Measurements from ENCODE around the gene TMEM208. TPM values are rescaled to one million over a fixed set of nuclear protein-coding genes. Genes with fewer than 3 reads are reported as not detected.

Gene TMEM208
- polyA plus RNA-seq, 3 donors, result 34.2 to 48.7 (median 45.8) TPM

GRCh38 chr16:67202426-67202825 lies 24.5 kb upstream of the TMEM208 start:
- DNase-seq (ENCODE audit: extremely low read depth in 1 of 11, low read depth in 9 of 11, low spot score in 4 of 11), result no peak

DNA sequence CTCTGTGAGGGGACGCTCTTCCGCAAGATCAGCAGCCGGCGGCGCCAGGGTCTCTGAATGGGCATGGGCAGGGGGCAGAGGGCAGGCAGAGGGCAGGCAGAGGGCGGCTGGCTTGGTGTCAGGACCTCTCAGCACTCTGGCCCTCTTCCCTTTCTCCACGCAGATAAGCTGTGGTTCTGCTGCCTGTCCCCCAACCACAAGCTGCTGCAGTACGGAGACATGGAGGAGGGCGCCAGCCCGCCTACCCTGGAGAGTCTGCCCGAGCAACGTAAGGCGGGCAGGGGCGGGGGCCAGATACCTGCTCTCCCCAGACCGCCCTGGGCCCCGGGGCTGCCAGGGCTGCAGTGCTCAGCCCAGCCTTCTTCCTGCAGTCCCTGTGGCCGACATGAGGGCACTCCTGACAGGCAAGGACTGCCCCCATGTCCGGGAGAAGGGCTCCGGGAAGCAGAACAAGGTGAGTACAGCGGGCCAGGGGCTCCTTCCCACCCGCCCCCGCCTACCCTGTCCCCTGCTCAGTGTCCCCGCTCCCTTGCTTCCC lies 23.9 kb upstream of the TMEM208 start:
- no peak for DNase-seq (ENCODE audit: extremely low read depth in 1 of 11, low read depth in 9 of 11, low spot score in 4 of 11)

DNA sequence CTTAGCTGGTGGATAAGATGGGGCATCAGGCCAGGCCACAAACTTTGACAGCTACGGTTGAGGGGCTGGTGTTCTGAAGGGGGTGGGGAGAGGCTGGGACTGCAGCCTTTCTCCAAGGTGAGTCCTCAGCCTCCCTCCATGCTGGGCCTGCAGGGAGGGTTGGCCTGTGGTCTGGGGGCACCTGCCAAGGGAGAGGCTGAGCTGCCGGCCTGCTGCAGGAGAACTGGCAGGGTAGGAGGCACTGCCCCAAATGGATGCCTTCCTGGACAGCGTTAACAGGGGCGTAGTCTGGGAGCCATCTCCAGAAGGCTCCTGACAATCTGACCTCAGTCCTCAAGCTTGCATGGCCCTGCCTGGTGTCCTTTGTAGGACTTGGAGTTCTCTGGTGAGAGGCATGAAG lies 22.9 kb upstream of the TMEM208 start:
- DNase-seq (ENCODE audit: extremely low read depth in 1 of 11, low read depth in 9 of 11, low spot score in 4 of 11), result no peak

DNA sequence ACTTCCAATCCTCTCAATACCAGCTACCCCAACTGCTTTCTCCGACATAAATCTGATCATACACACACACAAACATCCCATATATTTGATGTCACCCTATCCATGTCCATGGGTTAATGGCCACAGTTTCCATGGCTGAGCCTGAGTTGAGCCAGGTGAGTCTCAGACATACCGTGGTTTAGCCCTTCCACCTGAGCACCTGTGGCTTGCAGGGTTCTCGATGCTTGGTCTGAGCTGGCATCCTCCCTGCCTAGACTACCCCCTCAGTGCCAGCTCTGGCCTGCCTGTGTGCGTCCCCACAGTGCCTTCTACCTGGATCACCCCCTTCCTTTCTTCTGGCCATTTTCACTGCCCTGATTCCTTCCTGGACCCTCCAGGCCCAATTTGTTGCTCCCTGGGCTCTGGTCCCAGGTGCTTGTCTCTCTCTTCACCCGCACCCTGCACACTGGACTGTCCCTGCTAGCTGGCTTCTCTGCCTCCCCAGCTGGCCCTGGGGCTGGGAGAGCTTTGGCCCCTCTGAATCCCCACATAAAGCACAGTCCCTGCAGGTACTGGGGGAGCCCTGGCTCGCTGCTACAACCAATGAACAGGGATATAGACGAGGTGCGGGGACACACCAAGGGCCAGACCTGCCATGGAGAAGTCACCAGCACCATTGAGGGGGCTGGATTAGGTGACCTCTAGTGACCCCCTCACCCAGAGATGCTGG lies 20.6 kb upstream of the TMEM208 start:
- DNase-seq (ENCODE audit: extremely low read depth in 1 of 11, low read depth in 9 of 11, low spot score in 4 of 11), result no peak

DNA sequence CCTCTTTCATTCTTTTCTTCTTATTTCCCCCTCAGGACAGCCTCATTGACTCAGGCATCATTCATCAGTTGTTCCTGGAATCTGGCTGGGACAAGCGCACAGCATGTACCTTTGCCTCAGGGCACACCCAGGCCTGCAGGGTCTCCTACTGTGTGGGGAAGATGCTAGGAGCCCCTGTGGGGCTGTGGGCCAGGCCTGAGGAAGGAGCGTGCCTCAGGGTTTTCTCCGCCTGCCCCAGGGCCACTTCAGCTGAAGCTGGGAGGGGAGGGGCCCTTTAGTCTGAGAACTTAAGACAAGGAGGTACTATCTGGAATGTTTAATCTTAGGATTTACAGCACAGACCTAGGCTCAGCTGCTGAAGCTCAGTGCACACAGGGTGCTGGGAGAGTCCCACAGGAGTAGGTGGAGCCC lies 20.1 kb upstream of the TMEM208 start:
- DNase-seq (ENCODE audit: extremely low read depth in 1 of 11, low read depth in 9 of 11, low spot score in 4 of 11), result no peak

DNA sequence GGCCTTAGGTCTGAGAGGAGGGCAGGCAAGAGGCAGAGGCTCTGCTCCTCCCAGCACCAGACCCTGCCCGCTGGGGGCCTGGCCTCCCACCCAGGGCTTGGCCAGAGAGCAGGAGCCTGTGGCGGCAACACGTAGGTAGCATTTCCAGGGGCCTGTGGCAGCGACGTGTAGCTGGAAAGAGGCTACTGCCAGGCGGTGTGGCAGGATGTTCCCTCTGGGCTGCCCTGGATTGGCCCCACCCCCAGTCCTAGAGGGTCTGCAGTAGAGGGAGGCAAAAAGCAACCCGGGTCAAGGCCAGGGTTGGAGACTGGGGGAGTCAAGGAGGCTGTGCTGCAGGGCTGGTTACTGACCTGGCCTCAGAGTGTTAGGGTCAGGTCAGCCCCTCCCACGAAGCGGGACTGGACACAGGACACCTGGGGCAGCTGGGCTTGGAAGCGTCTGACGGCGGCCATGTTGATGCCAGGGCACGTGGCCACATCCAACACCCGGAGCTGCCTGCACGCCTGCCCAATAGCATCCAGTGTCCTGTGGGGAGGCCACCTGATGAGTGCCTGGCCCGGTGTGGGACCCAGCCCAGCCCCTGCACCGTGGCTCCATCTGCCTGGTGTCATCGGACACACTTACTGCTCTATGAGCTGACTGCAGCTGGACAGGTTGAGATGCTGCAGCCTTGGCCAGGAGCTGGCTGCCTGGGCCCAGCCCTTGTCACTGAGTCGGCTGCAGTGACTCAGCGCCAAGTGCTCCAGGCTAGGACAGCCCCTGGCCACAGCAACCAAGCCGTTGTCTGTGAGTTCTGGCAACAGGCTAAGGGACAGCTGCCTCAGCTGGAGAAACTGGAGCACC lies 19.5 kb upstream of the TMEM208 start:
- DNase-seq (ENCODE audit: extremely low read depth in 1 of 11, low read depth in 9 of 11, low spot score in 4 of 11), result no peak

DNA sequence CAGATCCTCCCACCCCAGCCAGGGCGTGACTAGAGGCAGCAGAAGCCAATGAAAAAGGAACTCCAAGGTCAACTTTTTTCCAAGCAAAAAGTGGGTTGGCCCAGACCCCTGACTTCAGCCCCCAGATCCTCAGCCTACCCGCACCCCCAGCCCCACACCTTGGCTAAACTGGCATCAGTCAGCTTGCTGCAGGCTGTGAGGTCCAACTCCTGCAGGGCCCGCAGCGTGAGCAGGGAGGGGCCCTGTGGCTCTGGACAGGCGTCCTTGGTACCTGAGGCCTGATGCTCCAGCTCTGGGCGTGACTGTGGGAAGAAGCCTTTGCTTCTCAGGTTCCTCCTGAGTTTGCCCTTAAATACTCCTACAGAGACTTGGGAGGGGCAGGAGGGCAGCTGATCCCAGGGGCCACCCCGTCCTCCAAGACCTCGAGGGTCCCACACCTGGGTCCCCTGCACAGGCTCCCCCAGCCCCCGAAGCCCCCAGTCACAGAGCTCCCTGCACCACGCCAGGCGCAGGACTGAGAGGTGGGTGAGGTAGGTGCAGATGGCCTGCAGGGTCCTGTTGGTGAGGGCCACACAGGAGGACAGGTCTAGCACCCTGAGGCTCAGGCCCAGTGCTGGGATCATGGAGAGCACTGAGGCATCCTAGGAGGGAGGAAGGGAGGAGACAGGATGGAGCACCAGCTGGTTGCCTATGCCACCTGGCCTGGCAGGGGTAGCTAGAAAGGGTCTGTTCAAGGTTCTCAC lies 18.6 kb upstream of the TMEM208 start:
- DNase-seq (ENCODE audit: extremely low read depth in 1 of 11, low read depth in 9 of 11, low spot score in 4 of 11), result no peak

DNA sequence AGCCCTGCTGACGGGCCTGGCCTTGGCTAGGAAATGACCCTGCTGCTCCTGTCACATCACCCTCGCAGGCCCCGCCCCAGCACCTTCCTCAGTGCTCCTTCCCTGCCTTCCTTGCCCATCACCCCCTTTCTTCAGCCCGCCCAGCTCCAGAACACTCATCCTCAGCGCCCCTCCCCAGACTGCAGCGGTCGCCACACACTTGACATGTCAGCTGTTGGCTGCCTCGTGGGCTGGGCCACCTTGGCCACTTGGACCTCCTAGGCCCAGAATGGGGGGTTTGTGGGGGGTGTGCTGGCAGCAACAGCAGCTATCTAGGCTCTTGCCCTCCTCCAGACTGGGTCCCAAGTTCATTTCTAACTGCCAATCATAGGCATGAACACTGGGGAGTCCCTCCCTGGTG lies 17.4 kb upstream of the TMEM208 start:
- no peak for DNase-seq (ENCODE audit: extremely low read depth in 1 of 11, low read depth in 9 of 11, low spot score in 4 of 11)

- DNase-seq (ENCODE audit: extremely low read depth in 1 of 11, low read depth in 9 of 11, low spot score in 4 of 11), result no peak
Observed at GRCh38 chr16:67210069-67210937, 16.6 kb upstream of the TMEM208 start.

DNA sequence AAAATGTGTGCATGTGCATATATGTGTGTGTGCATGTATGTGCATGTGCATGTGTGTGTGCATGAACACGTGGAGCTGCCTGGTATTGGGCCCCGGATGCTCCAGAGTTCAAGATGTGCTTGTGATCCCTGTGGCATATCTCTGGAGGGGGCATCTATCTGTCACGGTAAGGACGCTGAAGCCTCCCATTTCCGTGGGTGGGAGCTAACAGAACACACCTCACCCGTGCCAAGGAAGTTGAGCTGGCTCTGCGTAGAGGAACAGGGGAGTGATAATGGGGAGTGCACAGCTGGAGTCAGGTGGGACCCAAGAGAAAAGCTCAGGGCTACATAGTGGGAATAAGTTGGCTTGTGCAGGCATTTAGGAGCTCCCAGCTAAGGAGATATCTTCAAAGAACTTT lies 15.3 kb upstream of the TMEM208 start:
- DNase-seq (ENCODE audit: extremely low read depth in 1 of 11, low read depth in 9 of 11, low spot score in 4 of 11), result no peak

DNA sequence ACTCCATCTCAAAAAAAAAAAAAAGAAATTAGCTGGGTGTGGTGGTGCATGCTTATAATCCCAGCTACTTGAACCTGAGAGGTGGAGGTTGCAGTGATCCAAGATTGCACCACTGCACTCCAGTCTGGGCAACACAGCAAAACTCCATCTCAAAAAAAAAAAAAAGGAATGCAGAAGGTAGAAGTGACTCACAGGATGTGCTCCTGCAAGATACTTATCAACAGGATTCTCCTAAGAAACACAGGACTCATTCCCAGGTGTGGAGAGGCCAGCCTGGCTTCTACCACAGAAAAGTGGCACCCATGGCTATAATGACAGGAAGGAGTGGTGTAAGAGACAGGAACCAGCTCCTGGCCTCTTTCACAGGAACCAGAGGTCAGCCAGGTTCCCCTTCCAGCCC lies 14.2 kb upstream of the TMEM208 start:
- DNase-seq (ENCODE audit: extremely low read depth in 1 of 11, low read depth in 9 of 11, low spot score in 4 of 11), result no peak

DNA sequence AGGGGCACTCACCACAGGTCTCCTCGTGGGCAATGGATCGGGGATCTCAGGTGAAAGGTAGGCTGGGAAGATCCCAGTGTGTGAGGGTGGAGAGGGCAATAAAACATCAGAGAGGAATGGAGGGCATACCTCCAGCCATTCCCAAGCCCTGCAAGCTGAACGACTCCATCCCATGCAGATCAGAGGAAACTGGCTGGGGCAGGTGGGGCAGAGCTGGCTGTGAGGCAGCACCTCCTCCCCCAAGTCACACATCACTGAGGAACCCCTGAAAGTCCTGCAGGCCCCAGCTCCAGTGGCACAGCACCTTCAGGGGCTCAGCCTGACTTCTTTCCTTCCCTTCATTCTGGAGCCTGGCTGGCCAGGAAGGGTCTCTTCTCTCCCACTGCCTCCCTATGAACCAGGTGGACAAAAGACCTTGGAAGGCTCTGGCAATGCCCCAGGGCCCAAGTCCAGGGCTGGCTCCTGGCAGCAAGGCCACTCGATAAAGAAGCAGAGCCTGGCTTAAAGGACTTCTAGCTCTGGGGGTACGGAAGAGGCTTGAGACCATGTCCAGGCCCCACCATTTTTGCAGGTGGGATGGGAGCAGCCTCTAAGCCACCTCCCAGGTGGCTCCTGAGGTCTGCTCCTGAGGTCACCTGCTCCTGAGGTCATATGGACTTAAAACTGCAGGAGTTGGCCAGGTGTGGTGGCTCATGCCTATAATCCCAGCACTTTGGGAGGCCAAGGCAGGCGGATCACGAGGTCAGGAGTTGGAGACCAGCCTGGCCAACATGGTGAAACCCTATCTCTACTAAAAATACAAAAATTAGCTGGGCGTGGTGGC lies 13.5 kb upstream of the TMEM208 start:
- DNase-seq (ENCODE audit: extremely low read depth in 1 of 11, low read depth in 9 of 11, low spot score in 4 of 11), result no peak

DNA sequence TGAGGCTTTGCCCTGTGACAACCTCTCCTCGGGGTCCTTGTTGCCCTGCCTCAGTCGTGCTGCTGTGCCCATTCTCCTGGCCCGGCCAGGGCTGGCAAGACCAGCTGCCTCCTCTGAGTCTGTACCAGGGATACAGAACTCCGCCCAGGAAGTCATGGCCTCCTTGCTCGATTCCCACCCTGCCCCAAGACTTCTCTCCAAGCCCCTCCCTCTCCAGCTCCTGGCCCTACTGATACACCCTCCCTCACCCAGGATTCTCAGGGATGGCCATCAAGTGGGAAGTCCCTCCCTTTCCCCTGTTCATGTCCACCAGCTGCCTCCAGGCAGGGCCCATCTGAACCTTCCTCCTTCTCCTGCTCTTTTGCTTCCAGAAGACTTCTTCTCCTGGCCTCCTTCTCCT lies 11.2 kb upstream of the TMEM208 start:
- no peak for DNase-seq (ENCODE audit: extremely low read depth in 1 of 11, low read depth in 9 of 11, low spot score in 4 of 11)

DNA sequence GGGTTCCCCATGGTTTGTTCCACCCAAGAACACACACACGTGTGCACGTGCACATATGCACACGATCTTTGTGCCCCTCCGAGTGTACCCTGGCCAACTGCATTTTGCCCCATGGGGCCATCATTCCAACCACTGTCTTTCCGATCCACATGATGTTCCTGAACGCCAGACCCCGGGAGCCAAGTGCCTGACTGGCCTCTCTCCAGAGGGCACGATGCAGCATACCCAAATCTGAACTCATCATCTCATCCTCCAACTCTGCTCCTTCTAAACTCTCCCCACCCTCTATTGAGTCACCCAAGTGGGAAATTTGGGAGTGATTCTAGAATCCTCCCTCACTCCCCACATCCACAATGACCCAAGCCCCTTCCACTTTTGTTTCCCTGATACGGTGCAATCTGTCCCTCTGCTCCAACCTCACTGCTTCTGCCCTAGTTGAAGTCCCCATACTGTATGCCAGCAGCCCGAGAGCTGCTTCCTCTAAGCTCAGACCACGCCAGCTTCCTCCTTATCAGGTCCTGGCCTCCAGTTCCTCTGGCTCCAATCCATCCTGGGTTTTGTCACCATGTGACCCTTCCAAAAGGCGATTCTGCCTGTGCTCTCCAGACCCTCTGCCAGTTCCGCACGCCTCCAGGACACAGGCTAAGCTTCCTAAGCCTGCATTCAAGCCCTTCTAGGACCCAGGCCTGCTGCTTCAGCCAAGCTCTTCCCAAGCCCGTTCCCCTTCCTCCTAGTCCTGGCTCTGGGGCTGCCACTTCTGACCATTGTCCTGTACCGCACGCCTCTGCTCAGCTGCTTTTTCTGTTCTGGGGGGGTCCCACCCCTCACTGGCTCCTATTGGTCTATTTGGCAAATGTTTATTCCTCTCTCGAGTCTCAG lies 10.1 kb upstream of the TMEM208 start:
- no peak for DNase-seq (ENCODE audit: extremely low read depth in 1 of 11, low read depth in 9 of 11, low spot score in 4 of 11)

- DNase-seq (ENCODE audit: extremely low read depth in 1 of 11, low read depth in 9 of 11, low spot score in 4 of 11), result no peak
Observed at GRCh38 chr16:67223992-67224391, 2.9 kb upstream of the TMEM208 start.

DNA sequence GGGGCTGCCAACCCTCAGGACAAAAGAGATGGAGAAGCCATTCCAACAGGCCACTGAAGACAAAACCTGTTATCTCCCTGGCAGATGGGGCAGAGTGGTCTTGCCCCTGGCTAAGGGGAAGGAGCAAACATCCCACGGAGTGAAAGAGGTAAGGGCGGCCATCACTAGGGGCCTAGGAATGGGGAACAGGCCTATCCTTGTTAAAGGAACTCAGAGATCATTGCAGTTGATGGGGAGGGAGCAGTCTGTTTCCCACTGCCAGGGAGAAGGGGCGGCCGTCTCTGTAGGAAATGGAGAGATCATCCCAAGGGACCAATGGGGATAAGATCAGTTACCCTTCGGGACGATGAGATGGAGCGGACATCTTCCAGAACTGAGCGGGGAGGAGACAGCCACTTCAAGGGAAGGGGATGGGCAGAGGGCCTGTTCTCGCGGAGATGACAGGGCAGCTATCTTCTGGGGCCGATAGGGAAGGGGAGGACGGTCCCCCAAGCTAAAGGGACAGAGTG lies 581 bp upstream of the TMEM208 start:
- DNase-seq (ENCODE audit: extremely low read depth in 1 of 11, low read depth in 9 of 11, low spot score in 4 of 11), result peak in 2 of 11 donors; percentile 13 to 31

DNA sequence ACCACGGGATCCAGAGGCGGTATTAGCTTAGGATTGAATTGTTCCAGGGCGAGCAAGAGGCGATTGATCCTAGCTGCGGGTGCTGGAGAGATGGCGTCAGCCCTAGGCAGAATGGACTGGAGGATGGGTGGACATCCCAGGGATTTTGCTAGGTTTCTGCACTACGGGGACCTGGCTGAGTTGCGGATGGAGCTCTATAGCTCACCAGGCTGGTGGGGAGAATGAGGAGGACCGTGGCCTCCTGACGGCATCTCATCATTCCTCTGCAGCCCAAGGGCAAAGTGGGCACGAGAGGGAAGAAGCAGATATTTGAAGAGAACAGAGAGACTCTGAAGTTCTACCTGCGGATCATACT lies 614 bp downstream of the TMEM208 start:
- no peak for DNase-seq (ENCODE audit: extremely low read depth in 1 of 11, low read depth in 9 of 11, low spot score in 4 of 11)
